Urinary bladder (tissue), 2 donors: ENCODE results near the gene PPFIBP1. TPM values are rescaled to one million over a fixed set of nuclear protein-coding genes. Genes with fewer than 3 reads are reported as not detected.

Experiments used
- polyA plus RNA-seq: library from polyadenylated mRNA; stranded (reverse); fragments of 200-250 nt; gene quantifications from one replicate; pipeline ENCODE4 v1.2.3, GENCODE V29; 2013
- total RNA-seq: library from RNA; depleted of rRNA; stranded (reverse); fragments of >200 nt; gene quantifications from one replicate; pipeline ENCODE4 v1.2.3, GENCODE V29; 2014
- donor health status: healthy.

PPFIBP1 gene
- total and polyA plus RNA-seq, 2 donors, result 38.4 to 119 TPM

Other genes starting within 250 kb of the PPFIBP1 start
- 9.3 TPM for gene BMAL2, start 191.4 kb upstream of the PPFIBP1 start, total RNA-seq
- 2.7 TPM for gene BMAL2, start 191.4 kb upstream of the PPFIBP1 start, polyA plus RNA-seq
- not detected for gene SMCO2, start 77.5 kb upstream of the PPFIBP1 start, total RNA-seq
- gene SMCO2, start 77.5 kb upstream of the PPFIBP1 start, polyA plus RNA-seq, result 0.10 TPM
- gene REP15, start 172.2 kb downstream of the PPFIBP1 start, total RNA-seq, result 0.95 TPM
- gene REP15, start 172.2 kb downstream of the PPFIBP1 start, polyA plus RNA-seq, result 0.84 TPM
- gene MRPS35, start 186.6 kb downstream of the PPFIBP1 start, total RNA-seq, result 83.5 TPM
- gene MRPS35, start 186.6 kb downstream of the PPFIBP1 start, polyA plus RNA-seq, result 40.9 TPM